H9 (cell line): ENCODE results near the gene RFPL1. TPM values are rescaled to one million over a fixed set of nuclear protein-coding genes. Genes with fewer than 3 reads are reported as not detected.

ENCODE experiments used
- DNase-seq: peaks from one replicate; pipeline ENCODE4 v3.0.0-alpha.2; 2017
- H2AFZ ChIP-seq: one replicate; pipeline ENCODE4 v1.6.1; 2013; ENCODE audit warnings: mild to moderate bottlenecking, low read length, control low read depth, moderate library complexity
- H2AK5ac ChIP-seq: 2 replicates; pipeline ENCODE4 v1.6.1; 2013; ENCODE audit warnings: low read length, control low read depth, mixed read lengths; ENCODE audit not compliant: insufficient read length
- H2BK120ac ChIP-seq: one replicate; pipeline ENCODE4 v1.6.1; 2013; ENCODE audit warnings: low read depth, mild to moderate bottlenecking, low read length, control low read depth, inconsistent platforms; ENCODE audit not compliant: poor library complexity, severe bottlenecking
- H2BK12ac ChIP-seq: 2 replicates; pipeline ENCODE4 v1.6.1; 2013; ENCODE audit warnings: low read length, control low read depth, mixed read lengths, low read depth; ENCODE audit not compliant: insufficient read length
- H2BK15ac ChIP-seq: 2 replicates; pipeline ENCODE4 v1.6.1; 2013; ENCODE audit warnings: low read depth, low read length, control low read depth
- H2BK20ac ChIP-seq: one replicate; pipeline ENCODE4 v1.6.1; 2013; ENCODE audit warnings: low read depth, mild to moderate bottlenecking, low read length, control low read depth, inconsistent platforms; ENCODE audit not compliant: poor library complexity, severe bottlenecking
- H2BK5ac ChIP-seq: 2 replicates; pipeline ENCODE4 v1.6.1; 2013; ENCODE audit warnings: low read length, control low read depth, mixed read lengths; ENCODE audit not compliant: insufficient read length
- H3K14ac ChIP-seq: 2 replicates; pipeline ENCODE4 v1.6.1; 2013; ENCODE audit warnings: low read length, control low read depth; ENCODE audit not compliant: insufficient read depth
- H3K18ac ChIP-seq: 2 replicates; pipeline ENCODE4 v1.6.1; 2013; ENCODE audit warnings: low read depth, mild to moderate bottlenecking, mixed read lengths, low read length, control low read depth; ENCODE audit not compliant: insufficient read length
- H3K23ac ChIP-seq: 2 replicates; pipeline ENCODE4 v1.6.1; 2013; ENCODE audit warnings: low read length, control low read depth, mixed read lengths, low read depth; ENCODE audit not compliant: insufficient read length
- H3K23me2 ChIP-seq: 2 replicates; pipeline ENCODE4 v1.6.1; 2013; ENCODE audit warnings: low read depth, mild to moderate bottlenecking, mixed read lengths, low read length, control low read depth; ENCODE audit not compliant: insufficient read length, poor library complexity, severe bottlenecking
- H3K27ac ChIP-seq: 2 replicates; pipeline ENCODE4 v1.5.1; 2013; ENCODE audit warnings: low read length, control low read depth, mixed read lengths, low read depth; ENCODE audit not compliant: insufficient read length
- H3K27me3 ChIP-seq: 2 replicates; pipeline ENCODE4 v1.6.1; 2013; ENCODE audit warnings: low read length, control low read depth, inconsistent platforms; ENCODE audit not compliant: insufficient read depth
- H3K4ac ChIP-seq: 2 replicates; pipeline ENCODE4 v1.6.1; 2013; ENCODE audit warnings: low read depth, mild to moderate bottlenecking, control low read depth, inconsistent platforms, low read length, moderate library complexity
- H3K4me1 ChIP-seq: 2 replicates; pipeline ENCODE4 v1.6.1; 2013; ENCODE audit warnings: low read length, control low read depth, inconsistent platforms; ENCODE audit not compliant: insufficient read depth
- H3K4me2 ChIP-seq: 2 replicates; pipeline ENCODE4 v1.6.1; 2013; ENCODE audit warnings: low read length, control low read depth, mixed read lengths; ENCODE audit not compliant: insufficient read length, insufficient read depth
- H3K56ac ChIP-seq: 2 replicates; pipeline ENCODE4 v1.6.1; 2013; ENCODE audit warnings: low read depth, mild to moderate bottlenecking, mixed read lengths, low read length, control low read depth; ENCODE audit not compliant: insufficient read length
- H3K79me1 ChIP-seq: 2 replicates; pipeline ENCODE4 v1.6.1; 2013; ENCODE audit warnings: low read depth, mild to moderate bottlenecking, moderate library complexity, low read length, control low read depth, inconsistent platforms; ENCODE audit not compliant: insufficient read depth, poor library complexity, severe bottlenecking
- H3K79me2 ChIP-seq: 2 replicates; pipeline ENCODE4 v1.6.1; 2013; ENCODE audit warnings: low read length, control low read depth, inconsistent platforms; ENCODE audit not compliant: insufficient read depth
- H3K9ac ChIP-seq: 2 replicates; pipeline ENCODE4 v1.6.1; 2013; ENCODE audit warnings: low read length, control low read depth, mixed read lengths; ENCODE audit not compliant: insufficient read length; ENCODE audit errors: extremely low read depth
- H3K9me3 ChIP-seq: one replicate; pipeline ENCODE4 v1.6.1; 2013; ENCODE audit warnings: low read depth, low read length, inconsistent platforms; ENCODE audit not compliant: control insufficient read depth
- H3T11ph ChIP-seq: one replicate; pipeline ENCODE4 v1.6.1; 2013; ENCODE audit warnings: mild to moderate bottlenecking, low read length, control low read depth, inconsistent platforms
- H4K20me1 ChIP-seq: one replicate; pipeline ENCODE4 v1.6.1; 2013; ENCODE audit not compliant: control insufficient read depth, insufficient read length, insufficient read depth
- H4K5ac ChIP-seq: 2 replicates; pipeline ENCODE4 v1.6.1; 2013; ENCODE audit warnings: low read depth, mild to moderate bottlenecking, mixed read lengths, low read length, control low read depth; ENCODE audit not compliant: insufficient read length
- H4K8ac ChIP-seq: replicated peaks from 2 replicates; pipeline ENCODE4 v1.6.1; 2013; ENCODE audit warnings: low read length, control low read depth, mixed read lengths, low read depth; ENCODE audit not compliant: insufficient read length
- H4K91ac ChIP-seq: 2 replicates; pipeline ENCODE4 v1.6.1; 2013; ENCODE audit warnings: low read depth, mild to moderate bottlenecking, moderate library complexity, mixed read lengths, low read length, control low read depth; ENCODE audit not compliant: insufficient read length
- H3K27ac Mint-ChIP-seq, 3 experiments: 2 replicates in 2 of 3; 3 replicates in 1 of 3; pipeline ENCODE4 v1.8.0; 2020 to 2021; ENCODE audit warnings: mixed read lengths in 3 of 3, mild to moderate bottlenecking in 1 of 3, moderate library complexity in 1 of 3
- H3K27me3 Mint-ChIP-seq: 2 replicates; pipeline ENCODE4 v1.8.0; 2021; ENCODE audit warnings: low read depth, mild to moderate bottlenecking, moderate library complexity, mixed read lengths
- H3K36me3 Mint-ChIP-seq, 3 experiments: 2 replicates in 2 of 3; 3 replicates in 1 of 3; pipeline ENCODE4 v1.8.0; 2020 to 2021; ENCODE audit warnings: low read depth in 3 of 3, mixed read lengths in 3 of 3; ENCODE audit not compliant: insufficient read depth in 1 of 3
- H3K4me1 Mint-ChIP-seq, 2 experiments: 2 replicates each; pipeline ENCODE4 v1.8.0; 2020; ENCODE audit warnings: mixed read lengths in 2 of 2
- H3K4me3 Mint-ChIP-seq, 2 experiments: 2 replicates in 1 of 2; 3 replicates in 1 of 2; pipeline ENCODE4 v1.8.0; 2020 to 2021; ENCODE audit warnings: mild to moderate bottlenecking in 2 of 2, mixed read lengths in 2 of 2, moderate library complexity in 1 of 2
- H3K9me3 Mint-ChIP-seq, 2 experiments: 2 replicates in 1 of 2; 3 replicates in 1 of 2; pipeline ENCODE4 v1.8.0; 2020; ENCODE audit warnings: mild to moderate bottlenecking in 2 of 2, mixed read lengths in 2 of 2, moderate library complexity in 1 of 2
- WGBS: extraction: QIAGEN DNeasy Blood & Tissue Kit; methylation state at CpG from one replicate; pipeline ENCODE4 v1.1.7; 2013; ENCODE audit warnings: missing lambda C conversion rate, low lambda C conversion rate, mixed read lengths; ENCODE audit not compliant: insufficient read length; ENCODE audit errors: extremely low coverage; 5-methylcytosine and 5-hydroxymethylcytosine counted together
- total RNA-seq: library from RNA; stranded (reverse); gene quantifications from 2 replicates; pipeline ENCODE4 v1.2.1, GENCODE V29; 2021
- TF ChIP-seq, protein P1 (sequence below): fragments of 200-600 bp; sonication (generic); conservative IDR thresholded peaks from 3 replicates; pipeline ENCODE4 v1.8.0; 2021; ENCODE audit warnings: antibody characterized with exemption, mild to moderate bottlenecking

RFPL1 gene
- total RNA-seq, 1 experiment from 2014 or later = not detected

DNA sequence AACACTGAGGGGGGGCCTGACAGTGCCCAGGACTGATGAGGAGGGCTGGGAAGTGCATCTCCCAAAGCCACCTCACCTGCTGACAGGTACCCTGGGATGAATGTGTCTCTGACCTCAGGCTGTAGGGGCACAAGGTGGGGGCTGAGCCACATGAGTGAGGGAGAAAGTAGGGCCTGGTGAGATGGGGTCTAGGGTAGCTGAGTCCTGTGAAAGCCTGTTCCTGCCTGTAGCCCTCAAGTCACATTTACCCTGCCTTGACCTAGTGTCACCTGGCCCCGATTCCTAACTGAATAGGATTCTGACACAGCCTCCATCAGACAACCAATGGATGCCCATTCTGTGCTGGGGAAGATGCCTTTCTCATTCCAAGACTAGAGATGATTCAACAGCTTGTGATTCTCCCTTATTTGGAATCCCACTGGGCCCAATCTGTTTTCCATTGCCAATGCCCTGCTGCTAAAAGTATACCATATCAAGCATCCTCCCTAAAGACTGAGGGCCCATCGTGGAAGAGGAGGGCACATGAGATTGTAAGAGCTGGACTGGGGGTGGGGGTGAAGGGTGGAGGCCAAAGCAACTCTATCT is 11.1 kb upstream of the RFPL1 start:
- Histone ChIP-seq H3K9ac (no peak overlapping the region), H3K27me3 (no peaks in the 10 kb centered on the region), H2BK120ac (no peak overlapping the region), H2BK5ac (no peak overlapping the region), H3K23ac (no peak overlapping the region), H2AK5ac (no peak overlapping the region), H2BK20ac (no peak overlapping the region), H3K4me1 (0 out of 2 replicates have a peak, but pooled peaks cover 3% of the 10 kb centered on the region), H3T11ph (no peak overlapping the region), H3K79me2 (no peaks in the 10 kb centered on the region), H4K20me1 (no peaks in the 10 kb centered on the region), H3K27ac (no peak overlapping the region), H3K56ac (no peak overlapping the region), H2BK15ac (no peak overlapping the region), H3K79me1 (no peaks in the 10 kb centered on the region), H4K91ac (no peak overlapping the region), H2BK12ac (no peak overlapping the region), H3K18ac (no peak overlapping the region), H3K14ac (no peak overlapping the region), H3K4me2 (no peak overlapping the region), H4K5ac (no peak overlapping the region), H3K4ac (no peak overlapping the region), H4K8ac (no peak overlapping the region), H2AFZ (no peak overlapping the region), H3K9me3 (no peaks in the 10 kb centered on the region), H3K23me2 (no peaks in the 10 kb centered on the region)
- Mint-ChIP-seq H3K4me3 (no peak overlapping the region), H3K4me1 (peaks cover 13 to 14% of the 10 kb centered on the region in 2 experiments), H3K27me3 (peaks cover under 1% of the 10 kb centered on the region), H3K36me3 (no peaks in the 10 kb centered on the region), H3K9me3 (no peaks in the 10 kb centered on the region), H3K27ac (no peak overlapping the region)
- WGBS = no CpG with 5 or more reads among the region's 2 CpGs
- no peak for DNase-seq
- TF ChIP-seq, protein P1, sequence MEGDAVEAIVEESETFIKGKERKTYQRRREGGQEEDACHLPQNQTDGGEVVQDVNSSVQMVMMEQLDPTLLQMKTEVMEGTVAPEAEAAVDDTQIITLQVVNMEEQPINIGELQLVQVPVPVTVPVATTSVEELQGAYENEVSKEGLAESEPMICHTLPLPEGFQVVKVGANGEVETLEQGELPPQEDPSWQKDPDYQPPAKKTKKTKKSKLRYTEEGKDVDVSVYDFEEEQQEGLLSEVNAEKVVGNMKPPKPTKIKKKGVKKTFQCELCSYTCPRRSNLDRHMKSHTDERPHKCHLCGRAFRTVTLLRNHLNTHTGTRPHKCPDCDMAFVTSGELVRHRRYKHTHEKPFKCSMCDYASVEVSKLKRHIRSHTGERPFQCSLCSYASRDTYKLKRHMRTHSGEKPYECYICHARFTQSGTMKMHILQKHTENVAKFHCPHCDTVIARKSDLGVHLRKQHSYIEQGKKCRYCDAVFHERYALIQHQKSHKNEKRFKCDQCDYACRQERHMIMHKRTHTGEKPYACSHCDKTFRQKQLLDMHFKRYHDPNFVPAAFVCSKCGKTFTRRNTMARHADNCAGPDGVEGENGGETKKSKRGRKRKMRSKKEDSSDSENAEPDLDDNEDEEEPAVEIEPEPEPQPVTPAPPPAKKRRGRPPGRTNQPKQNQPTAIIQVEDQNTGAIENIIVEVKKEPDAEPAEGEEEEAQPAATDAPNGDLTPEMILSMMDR = no peak
